ENCODE data around the gene HRH4.

The HRH4 gene

DNA sequence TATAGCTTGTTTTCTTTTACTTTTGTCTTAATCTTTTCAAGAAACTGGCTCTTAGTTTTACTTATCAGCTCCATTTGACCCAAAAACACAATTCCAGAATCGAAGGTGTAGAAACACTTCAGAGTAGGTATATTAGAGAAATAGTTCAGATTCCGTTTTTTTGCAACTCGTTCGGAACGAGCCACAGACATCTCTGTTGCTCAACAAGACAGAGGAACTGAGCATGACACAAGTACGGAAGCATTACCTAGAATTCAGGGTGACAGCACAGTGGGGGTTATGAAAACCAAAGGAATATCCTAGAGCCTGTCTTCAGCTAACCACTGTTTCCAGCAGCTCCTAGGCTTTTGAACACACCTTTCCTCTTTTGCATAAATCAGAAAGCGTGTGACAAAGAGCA, 5.0 kb downstream of the HRH4 start:
- no peak for DNase-seq (ENCODE audit: low read depth in 2 of 2)

DNA sequence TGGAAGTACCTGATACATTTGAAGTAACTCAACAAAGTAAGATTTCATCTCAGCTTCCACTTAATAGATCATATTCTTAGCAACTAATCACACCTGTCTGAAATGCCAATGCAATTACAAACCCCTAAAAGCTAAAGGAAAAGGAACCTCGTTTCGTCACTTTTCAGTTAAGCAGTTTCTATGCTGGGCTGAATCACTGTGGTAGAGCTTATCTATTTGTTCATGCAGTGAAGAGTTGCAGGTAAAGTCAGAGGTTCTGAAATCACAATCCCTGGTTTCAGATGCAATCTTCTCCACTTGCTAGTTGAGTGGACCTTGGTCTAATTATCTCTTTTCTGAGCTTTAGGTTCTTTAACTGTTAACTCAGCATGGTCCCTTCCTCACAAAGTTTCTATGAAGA, 6.3 kb downstream of the HRH4 start:
- DNase-seq (ENCODE audit: low read depth in 2 of 2): no peak

DNA sequence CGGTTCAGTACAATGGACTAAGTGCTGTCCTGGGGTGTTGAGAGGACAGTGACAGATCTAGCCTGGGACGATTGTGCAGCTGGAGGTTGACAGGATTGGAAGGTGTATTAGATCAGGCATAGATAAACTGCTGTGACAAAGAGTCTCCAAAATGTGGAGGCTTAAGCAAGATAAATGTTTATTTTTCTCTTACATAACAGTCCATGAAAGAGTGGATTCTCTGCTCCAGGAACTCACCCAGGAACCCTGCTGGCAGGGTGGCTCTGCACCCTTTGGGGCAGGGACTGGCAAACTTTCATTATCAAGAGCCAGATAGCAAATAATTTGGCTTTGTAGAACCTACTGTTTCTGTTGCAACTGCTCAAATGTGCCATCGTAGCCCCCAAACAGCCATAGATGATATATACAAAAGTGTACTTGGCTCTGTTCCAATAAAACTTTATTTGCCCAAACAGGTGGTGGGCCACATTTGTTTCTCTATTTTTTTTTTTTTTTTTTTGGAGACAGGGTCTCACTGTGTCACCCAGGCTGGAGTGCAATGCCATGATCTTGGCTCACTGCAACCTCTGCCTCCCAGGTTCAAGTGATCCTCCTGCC, 9.7 kb downstream of the HRH4 start:
- DNase-seq (ENCODE audit: low read depth in 2 of 2): no peak

DNA sequence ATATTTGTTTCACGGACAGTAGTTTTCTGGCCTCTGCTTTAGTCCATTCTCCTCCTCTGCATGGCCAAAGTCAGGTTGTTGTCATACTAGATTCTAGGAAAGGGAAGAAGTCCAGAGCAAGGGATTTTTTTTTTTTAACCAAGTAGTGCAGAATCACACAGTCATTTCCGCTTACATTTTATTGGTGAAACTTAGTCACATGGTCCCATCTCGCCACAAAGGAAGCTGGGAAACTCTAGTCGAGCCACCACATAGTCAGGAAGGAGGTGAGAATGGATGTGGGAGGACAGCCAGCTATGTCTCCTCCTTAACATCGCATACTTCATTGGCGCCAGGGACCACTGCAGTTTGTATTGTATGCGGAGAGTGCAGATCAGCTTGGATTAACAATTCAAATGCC, 10.4 kb downstream of the HRH4 start:
- no peak for DNase-seq (ENCODE audit: low read depth in 2 of 2)

DNA sequence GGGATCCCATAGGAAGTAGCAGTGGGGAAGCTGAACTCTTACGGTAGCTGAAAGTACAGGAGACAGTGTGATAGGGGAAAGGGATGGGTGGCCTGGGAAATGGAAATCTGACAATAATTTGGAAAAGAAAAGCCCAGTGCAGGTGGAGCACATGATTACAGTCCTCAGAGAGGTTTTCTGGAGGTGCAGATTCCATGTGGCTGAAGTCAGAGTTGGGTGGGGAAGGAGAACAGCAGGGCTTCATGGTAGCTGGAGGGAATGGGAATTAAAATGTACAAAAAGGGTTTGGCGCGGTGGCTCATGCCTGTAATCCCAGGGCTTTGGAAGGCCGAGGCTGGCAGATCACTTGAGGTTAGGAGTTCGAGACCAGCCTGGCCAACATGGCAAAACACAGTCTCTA, 12.2 kb downstream of the HRH4 start:
- no peak for DNase-seq (ENCODE audit: low read depth in 2 of 2)

DNA sequence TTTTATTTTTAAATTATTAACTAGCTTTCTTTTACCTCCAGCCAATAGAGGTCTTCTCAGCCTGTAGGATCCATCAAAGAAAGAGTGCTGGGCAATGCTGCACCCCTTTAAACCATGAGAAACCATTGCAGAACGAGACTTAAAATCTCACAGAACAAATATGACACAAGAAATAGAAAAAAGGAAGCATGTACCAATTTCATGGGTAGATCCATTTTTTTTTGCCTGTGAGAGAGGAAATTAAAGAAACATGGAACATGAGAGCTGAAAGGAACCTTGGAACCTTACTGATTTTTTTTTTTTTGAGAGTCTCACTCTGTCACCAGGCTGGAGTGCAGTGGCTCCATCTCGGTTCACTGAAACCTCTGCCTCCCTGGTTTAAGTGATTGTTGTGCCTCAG, 14.0 kb downstream of the HRH4 start:
- DNase-seq (ENCODE audit: low read depth in 2 of 2): no peak

DNA sequence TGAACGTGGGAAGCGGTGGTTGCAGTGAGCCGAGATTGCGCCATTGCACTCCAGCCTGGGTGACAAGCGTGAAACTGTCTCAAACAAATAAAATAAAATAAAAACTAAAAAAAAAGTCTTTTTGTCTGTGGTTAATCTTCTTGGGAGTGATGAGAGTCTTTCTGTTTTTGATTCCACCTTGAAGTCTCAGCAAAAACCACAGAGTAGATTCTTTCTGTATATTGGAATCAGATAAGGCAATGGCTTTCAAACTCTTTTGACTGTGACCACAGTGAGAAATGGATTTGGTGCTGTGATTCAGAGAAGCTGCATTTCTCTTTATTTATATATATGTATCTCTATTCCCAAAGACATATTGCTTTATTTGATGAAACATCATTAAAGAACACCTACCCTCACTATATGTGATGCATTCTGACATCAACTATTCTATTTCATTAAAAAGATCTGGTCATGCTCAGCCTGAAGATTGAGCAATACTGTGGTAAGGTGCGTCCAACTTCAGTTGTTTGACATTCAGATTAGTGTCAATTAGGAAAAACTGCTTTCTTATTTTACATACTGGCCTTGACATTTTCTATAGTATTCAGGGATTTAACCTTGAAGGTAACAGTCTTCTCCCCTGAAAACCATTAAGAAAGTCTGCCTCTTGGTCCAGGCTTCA, 15.6 kb downstream of the HRH4 start:
- DNase-seq (ENCODE audit: low read depth in 2 of 2): no peak

DNA sequence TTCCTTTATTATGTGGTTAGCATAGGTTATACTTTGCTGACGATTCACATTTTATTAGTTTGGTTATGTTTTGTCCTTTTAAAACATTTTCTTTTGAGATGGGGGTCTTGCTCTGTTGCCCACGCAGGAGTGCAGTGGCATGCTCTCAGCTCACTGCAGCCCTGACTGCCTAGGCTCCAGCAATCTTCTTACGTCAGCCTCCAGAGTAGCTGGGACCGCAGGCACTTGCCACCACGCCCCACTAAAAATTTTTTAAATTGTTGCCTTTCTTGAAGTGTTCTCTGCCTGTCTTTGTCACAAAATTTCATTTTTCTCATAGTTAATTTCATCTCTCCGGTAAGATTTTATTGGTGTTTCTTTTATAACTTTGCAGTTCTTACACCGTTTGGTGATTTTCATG, 18.9 kb downstream of the HRH4 start:
- DNase-seq (ENCODE audit: low read depth in 2 of 2): no peak

DNA sequence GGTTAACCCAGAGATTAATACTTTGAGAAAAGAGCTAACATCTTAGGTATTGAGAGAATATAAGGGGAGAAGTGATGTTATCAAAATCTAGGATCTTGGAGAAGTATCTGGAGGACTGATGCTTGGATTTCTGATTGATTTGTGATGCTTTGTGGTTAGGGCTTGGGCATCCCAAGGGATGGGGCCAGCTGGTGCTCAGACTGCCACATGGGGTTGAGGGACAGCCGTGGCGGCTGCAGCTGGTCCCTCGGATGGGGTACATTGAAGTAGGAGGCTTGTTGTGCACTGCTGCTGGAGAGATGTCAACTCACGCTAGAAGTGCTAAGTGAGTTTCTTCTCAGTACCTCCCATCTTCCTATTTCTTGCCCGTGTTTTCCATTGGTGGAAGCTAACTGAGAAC, 22.4 kb downstream of the HRH4 start:
- DNase-seq (ENCODE audit: low read depth in 2 of 2): no peak

DNA sequence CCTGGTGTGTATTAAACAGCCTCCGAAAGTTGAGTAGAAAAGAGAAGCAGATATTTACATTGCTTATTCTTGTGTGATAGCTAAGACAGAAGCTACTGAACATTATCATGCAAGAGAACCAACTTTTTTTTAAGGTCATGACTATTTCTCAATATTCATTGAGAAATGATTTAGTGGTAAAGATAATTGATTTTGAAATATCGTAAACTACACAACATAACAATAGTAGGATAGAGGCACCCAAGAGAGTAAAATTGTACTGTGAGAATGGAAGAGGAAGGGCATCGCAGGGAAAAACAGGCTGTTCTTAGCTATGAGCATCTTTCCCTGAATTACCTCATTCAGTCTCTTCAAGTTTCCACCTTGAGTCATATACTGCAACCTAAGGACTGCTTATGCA, 25.2 kb downstream of the HRH4 start:
- DNase-seq (ENCODE audit: low read depth in 2 of 2): no peak

DNA sequence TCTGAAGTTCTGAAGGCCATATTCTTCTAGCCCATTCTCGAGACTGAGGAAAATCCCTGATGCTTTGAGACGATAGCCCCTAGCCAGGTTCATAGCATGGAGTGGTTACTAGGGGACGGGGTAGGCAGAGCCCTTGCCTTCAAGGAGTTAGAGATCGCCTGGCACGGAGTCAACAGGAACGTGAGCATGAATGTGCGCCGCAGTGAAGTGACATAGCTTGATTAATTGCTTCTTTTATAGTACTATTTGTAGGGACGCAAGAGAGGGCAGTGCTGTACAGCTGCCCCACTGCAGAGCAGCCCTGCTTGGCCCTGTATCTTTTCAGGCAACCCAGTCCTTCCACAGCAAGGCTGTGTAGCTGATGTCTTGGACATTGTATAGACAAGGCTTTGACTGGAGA, 26.2 kb downstream of the HRH4 start:
- DNase-seq (ENCODE audit: low read depth in 2 of 2): no peak

DNA sequence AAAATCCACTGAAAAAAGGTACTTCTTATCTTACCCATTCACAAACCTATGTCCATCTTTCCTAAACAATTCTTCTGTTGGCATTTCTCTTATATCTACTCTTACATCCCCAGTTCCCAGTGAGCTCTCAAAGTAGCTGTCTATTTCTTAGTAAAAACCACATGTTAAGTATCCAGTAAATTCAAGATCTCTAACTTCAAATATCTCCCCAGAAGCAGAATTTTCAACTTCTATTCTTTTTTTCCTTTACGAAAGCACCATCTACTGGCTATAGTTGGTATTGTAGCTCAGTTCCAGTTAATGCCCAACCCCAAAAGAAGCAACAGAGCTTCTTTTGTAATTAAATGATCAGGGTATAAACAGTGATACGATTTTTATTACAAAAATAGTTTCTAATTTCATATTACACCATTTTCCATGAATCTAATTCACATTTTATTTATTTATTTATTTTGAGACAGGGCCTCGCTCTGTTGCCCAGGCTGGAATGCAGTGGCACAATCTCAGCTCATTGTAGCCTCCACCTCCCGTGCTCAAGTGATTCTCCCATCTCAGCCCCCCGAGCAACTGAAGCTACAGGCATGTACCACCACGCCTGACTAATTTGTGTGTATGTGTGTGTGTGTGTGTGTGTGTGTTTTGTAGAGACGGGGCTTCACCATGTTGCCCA, 28.5 kb downstream of the HRH4 start:
- no peak for DNase-seq (ENCODE audit: low read depth in 2 of 2)

DNA sequence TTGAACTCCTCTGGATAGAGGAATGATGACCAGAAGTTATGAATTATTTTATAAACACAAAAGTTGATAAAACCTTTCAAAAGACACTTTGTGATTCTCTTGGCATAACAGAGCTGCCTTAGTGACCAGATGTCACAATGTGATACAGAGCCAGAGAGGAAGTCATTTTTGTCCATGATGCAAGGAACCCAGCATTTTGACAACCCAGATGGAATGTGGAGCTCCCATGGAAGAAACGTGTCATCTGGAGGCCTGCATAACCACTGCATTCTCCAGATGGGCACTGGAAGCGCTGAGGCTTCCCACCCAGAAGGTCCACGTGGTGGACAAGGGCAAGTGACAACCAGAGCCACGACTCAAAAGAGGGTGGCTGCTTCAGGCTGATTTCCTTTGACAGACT, 30.1 kb downstream of the HRH4 start:
- no peak for DNase-seq (ENCODE audit: low read depth in 2 of 2)

DNA sequence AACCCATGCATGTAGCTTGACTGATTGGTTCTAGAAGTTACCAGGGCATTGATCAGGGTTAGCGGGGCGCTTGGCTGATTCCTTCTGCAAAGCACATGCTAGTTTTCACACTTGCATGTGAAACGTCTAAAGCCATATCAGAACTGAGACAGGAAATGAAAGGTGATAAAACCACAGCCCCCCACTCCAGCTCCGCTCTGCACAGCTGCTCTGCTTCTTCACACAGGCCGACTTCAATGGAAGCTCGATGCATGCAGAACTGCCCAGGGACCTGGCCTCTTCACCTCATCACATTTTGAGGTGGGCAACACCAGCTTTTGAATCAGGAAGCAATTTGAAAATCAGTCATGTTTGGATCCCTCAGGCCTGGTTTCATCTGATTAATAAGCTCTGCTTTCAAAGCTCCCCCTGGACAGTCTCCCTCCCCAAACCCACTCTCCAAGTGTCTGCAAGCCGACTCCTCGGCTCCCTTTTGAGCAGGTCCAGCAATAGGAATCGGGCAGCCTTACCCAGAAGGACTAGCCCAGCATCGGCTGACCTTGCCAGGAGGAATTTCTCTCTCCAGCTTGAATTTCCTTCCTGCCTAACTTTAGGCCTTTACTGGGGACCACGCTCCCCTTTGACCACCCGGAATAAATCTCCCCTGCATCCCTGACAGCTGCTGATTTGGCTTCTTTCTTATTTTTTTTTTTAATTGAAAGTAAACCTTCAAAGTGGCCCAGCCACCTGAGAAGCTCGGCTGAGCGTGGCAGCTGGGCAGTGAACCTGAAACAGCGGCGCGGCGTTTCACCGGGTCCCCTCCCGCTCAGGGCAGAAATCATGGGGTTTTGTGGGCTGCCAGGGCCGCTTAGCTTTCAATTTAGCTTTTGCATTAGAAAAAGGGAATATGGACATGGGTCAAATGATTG, 31.7 kb downstream of the HRH4 start:
- DNase-seq (ENCODE audit: low read depth in 2 of 2): peak; percentile 3 to 9

DNA sequence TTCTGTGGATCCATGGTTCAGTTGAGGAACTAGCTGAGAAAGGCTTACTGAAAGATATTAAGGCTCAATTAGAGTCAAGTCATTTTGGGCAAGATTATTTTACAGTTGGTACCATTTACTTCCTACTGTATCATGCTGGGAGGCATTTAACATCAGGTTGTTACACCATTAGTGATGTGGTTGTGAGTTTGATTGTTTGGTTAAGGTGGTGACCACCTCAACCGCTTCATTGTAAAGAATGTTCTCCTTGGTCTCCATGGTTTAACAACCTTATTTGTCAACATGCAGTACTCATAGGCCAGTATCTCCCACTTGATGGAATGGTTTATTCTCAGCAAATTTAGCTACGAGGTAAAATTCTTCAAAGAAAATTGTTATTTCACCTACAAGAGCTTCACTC, 34.1 kb downstream of the HRH4 start:
- DNase-seq (ENCODE audit: low read depth in 2 of 2): no peak

DNA sequence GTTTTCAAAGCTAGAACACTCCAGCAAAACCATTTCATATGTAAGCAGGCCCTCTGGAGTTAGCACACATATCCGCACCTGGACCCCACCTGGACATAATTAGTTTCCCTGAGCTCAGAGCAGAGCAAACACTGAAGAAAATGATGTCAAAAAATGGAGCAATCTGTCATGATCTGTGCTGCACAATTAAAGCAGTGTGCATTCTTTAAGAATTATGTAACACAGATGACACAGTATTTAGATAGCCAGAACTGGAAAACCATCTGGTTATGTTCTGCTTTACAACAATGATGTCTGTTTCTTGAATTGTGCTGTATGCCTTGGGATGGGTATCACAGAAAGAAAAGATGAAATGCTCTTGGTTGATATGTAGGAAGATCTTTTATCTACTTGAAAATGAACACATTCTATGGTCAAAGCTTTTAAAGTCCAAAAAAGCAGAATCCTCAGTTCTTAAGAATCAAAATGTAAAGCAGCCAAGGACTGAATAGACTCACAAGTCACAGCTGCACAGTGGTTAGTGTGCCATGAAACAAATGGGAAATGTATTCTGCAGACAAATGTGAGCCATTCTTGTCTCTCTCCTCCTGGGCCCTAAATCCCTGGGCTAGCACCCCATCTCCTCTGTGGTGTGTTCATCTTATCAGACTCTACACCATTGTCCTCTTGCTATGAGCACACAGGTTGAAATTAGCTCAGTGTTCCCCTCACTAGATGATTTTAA, 36.8 kb downstream of the HRH4 start:
- DNase-seq (ENCODE audit: low read depth in 2 of 2): no peak

DNA sequence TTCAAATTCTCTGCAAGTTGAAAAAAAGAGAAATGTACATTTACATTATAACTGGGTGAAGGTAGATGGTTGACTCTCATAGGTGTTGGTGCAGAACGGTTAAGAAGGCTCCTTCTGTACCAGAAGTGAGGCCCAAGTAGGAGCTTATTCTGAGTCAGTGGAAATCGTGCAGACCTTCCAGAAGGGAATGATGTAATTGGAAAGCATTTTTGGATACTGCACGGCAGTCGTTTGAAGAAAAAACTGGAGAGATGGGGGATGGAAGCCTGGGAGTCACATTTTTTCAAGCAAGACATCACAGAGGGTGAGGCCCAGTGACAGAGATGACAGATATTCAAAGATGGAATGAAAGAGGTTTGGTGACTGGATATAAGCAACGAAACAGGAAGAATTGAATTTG, 39.4 kb downstream of the HRH4 start:
- no peak for DNase-seq (ENCODE audit: low read depth in 2 of 2)

DNA sequence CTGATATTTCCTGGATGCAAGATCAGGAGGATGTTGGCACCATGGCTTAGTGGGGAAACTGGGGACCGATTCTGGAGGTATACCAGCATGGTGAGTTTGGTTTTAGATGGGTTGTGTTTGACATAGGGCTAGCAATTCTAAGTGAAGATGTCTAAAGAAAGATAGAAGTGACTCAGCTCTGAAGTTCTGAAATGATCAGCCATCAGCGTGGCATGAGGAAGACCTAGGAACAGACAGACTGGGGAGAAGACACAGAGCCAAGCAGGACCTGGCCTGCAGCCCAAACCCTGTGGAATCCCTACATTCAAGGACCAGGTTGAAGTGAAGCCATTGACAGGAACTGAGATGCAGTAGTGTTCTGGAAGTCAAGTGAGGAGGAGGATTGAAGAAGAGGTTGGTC, 39.8 kb downstream of the HRH4 start:
- DNase-seq (ENCODE audit: low read depth in 2 of 2): no peak

DNA sequence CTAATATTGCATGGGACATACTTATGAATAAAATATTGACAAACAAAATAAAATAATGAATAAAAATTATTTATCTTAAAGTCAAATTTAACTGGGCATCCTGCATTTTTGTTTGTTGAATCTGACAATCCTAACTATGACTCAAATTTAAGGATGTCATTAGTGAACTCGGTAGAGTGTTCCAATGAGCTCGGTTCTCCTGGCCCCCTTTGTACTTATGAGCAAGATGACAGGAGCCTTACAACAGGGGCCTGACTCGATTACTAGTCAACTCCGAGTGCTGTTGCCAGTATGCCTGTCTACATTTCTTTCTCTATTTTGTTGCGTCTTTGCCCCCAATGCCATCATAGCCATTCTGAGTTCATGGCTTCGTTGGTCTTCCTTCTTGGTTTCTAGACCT, 40.3 kb downstream of the HRH4 start:
- no peak for DNase-seq (ENCODE audit: low read depth in 2 of 2)

DNA sequence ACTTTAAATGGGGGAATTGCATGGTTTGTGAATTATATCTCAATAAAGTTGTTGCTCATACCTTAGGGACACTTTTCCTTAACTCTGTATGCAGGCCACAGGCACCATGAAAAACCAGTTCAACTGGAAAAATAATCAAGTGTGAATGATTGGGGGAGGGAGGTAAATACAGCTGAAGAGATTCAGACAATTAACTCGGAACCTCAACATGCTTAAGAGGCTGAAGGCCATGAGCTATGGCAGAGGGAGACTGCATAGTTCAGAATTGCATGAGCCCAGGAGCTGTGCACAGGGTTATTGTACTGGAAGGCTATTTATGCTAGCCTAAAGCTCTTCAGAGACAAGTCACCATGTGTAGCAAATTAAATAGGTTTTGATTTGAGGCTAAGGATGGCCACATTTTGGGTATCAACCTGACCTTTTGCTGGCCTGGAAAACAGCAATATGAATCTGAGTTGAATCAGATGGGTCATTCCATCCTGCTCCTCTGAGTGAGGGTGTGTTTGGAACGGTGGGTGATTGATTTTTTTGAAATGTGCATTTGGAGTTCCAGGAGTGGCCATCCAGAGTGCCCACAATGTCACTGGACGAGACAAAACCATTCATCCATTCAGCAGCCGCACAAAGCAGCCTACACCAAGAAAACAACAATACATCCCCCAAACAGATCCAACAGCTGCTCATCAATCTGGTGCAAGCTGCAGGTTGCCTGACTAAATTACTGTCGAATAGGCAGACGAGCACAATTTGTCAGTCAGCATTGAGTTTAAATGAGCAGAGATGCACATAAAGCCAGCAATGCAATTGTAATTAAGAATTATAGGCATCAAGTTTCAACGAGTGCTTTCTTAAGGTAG, 42.5 kb downstream of the HRH4 start:
- no peak for DNase-seq (ENCODE audit: low read depth in 2 of 2)

DNA sequence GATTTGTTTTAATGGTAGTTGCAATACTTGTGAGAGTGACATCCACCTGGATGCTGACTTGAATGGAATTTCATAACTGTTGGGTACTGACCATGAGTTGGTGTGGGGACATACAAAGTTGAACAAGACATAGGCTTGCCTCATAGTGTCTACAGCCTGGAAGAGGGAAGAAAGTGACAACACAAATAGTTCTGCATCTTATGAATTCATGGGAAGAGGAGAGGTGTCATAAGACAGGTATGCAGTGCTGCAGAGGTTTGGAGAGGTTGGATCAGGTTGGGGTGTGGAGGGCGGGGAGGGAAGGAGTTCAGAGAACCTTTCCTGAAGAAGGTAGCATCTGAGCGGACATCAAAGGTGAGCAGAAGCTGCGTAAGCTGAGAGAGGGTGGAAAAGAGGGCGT, 44.0 kb downstream of the HRH4 start:
- DNase-seq (ENCODE audit: low read depth in 2 of 2): no peak

All from stimulated activated CD8-positive, alpha-beta memory T cell treated with anti-CD3 and anti-CD28 coated beads, Interleukin-7, amount 100 ng/mL, for 4 hours (primary cell).